H9 (cell line): ENCODE data around the gene XXYLT1. TPM values are rescaled to one million over a fixed set of nuclear protein-coding genes. Genes with fewer than 3 reads are reported as not detected.
A peak's percentile ranks its signal among the peaks of the same experiment; 100 is the strongest.

Experiments
- DNase-seq: peaks from one replicate; pipeline ENCODE4 v3.0.0-alpha.2; 2017
- H2AFZ ChIP-seq: one replicate; pipeline ENCODE4 v1.6.1; 2013; ENCODE audit warnings: mild to moderate bottlenecking, low read length, control low read depth, moderate library complexity
- H2AK5ac ChIP-seq: 2 replicates; pipeline ENCODE4 v1.6.1; 2013; ENCODE audit warnings: low read length, control low read depth, mixed read lengths; ENCODE audit not compliant: insufficient read length
- H2BK120ac ChIP-seq: one replicate; pipeline ENCODE4 v1.6.1; 2013; ENCODE audit warnings: low read depth, mild to moderate bottlenecking, low read length, control low read depth, inconsistent platforms; ENCODE audit not compliant: poor library complexity, severe bottlenecking
- H2BK12ac ChIP-seq: 2 replicates; pipeline ENCODE4 v1.6.1; 2013; ENCODE audit warnings: low read length, control low read depth, mixed read lengths, low read depth; ENCODE audit not compliant: insufficient read length
- H2BK15ac ChIP-seq: 2 replicates; pipeline ENCODE4 v1.6.1; 2013; ENCODE audit warnings: low read depth, low read length, control low read depth
- H2BK20ac ChIP-seq: one replicate; pipeline ENCODE4 v1.6.1; 2013; ENCODE audit warnings: low read depth, mild to moderate bottlenecking, low read length, control low read depth, inconsistent platforms; ENCODE audit not compliant: poor library complexity, severe bottlenecking
- H2BK5ac ChIP-seq: 2 replicates; pipeline ENCODE4 v1.6.1; 2013; ENCODE audit warnings: low read length, control low read depth, mixed read lengths; ENCODE audit not compliant: insufficient read length
- H3K14ac ChIP-seq: 2 replicates; pipeline ENCODE4 v1.6.1; 2013; ENCODE audit warnings: low read length, control low read depth; ENCODE audit not compliant: insufficient read depth
- H3K18ac ChIP-seq: 2 replicates; pipeline ENCODE4 v1.6.1; 2013; ENCODE audit warnings: low read depth, mild to moderate bottlenecking, mixed read lengths, low read length, control low read depth; ENCODE audit not compliant: insufficient read length
- H3K23ac ChIP-seq: 2 replicates; pipeline ENCODE4 v1.6.1; 2013; ENCODE audit warnings: low read length, control low read depth, mixed read lengths, low read depth; ENCODE audit not compliant: insufficient read length
- H3K23me2 ChIP-seq: 2 replicates; pipeline ENCODE4 v1.6.1; 2013; ENCODE audit warnings: low read depth, mild to moderate bottlenecking, mixed read lengths, low read length, control low read depth; ENCODE audit not compliant: insufficient read length, poor library complexity, severe bottlenecking
- H3K27ac ChIP-seq: 2 replicates; pipeline ENCODE4 v1.5.1; 2013; ENCODE audit warnings: low read length, control low read depth, mixed read lengths, low read depth; ENCODE audit not compliant: insufficient read length
- H3K27me3 ChIP-seq: 2 replicates; pipeline ENCODE4 v1.6.1; 2013; ENCODE audit warnings: low read length, control low read depth, inconsistent platforms; ENCODE audit not compliant: insufficient read depth
- H3K4ac ChIP-seq: 2 replicates; pipeline ENCODE4 v1.6.1; 2013; ENCODE audit warnings: low read depth, mild to moderate bottlenecking, control low read depth, inconsistent platforms, low read length, moderate library complexity
- H3K4me1 ChIP-seq: 2 replicates; pipeline ENCODE4 v1.6.1; 2013; ENCODE audit warnings: low read length, control low read depth, inconsistent platforms; ENCODE audit not compliant: insufficient read depth
- H3K4me2 ChIP-seq: 2 replicates; pipeline ENCODE4 v1.6.1; 2013; ENCODE audit warnings: low read length, control low read depth, mixed read lengths; ENCODE audit not compliant: insufficient read length, insufficient read depth
- H3K56ac ChIP-seq: 2 replicates; pipeline ENCODE4 v1.6.1; 2013; ENCODE audit warnings: low read depth, mild to moderate bottlenecking, mixed read lengths, low read length, control low read depth; ENCODE audit not compliant: insufficient read length
- H3K79me1 ChIP-seq: 2 replicates; pipeline ENCODE4 v1.6.1; 2013; ENCODE audit warnings: low read depth, mild to moderate bottlenecking, moderate library complexity, low read length, control low read depth, inconsistent platforms; ENCODE audit not compliant: insufficient read depth, poor library complexity, severe bottlenecking
- H3K79me2 ChIP-seq: 2 replicates; pipeline ENCODE4 v1.6.1; 2013; ENCODE audit warnings: low read length, control low read depth, inconsistent platforms; ENCODE audit not compliant: insufficient read depth
- H3K9ac ChIP-seq: 2 replicates; pipeline ENCODE4 v1.6.1; 2013; ENCODE audit warnings: low read length, control low read depth, mixed read lengths; ENCODE audit not compliant: insufficient read length; ENCODE audit errors: extremely low read depth
- H3K9me3 ChIP-seq: one replicate; pipeline ENCODE4 v1.6.1; 2013; ENCODE audit warnings: low read depth, low read length, inconsistent platforms; ENCODE audit not compliant: control insufficient read depth
- H3T11ph ChIP-seq: one replicate; pipeline ENCODE4 v1.6.1; 2013; ENCODE audit warnings: mild to moderate bottlenecking, low read length, control low read depth, inconsistent platforms
- H4K20me1 ChIP-seq: one replicate; pipeline ENCODE4 v1.6.1; 2013; ENCODE audit not compliant: control insufficient read depth, insufficient read length, insufficient read depth
- H4K5ac ChIP-seq: 2 replicates; pipeline ENCODE4 v1.6.1; 2013; ENCODE audit warnings: low read depth, mild to moderate bottlenecking, mixed read lengths, low read length, control low read depth; ENCODE audit not compliant: insufficient read length
- H4K8ac ChIP-seq: replicated peaks from 2 replicates; pipeline ENCODE4 v1.6.1; 2013; ENCODE audit warnings: low read length, control low read depth, mixed read lengths, low read depth; ENCODE audit not compliant: insufficient read length
- H4K91ac ChIP-seq: 2 replicates; pipeline ENCODE4 v1.6.1; 2013; ENCODE audit warnings: low read depth, mild to moderate bottlenecking, moderate library complexity, mixed read lengths, low read length, control low read depth; ENCODE audit not compliant: insufficient read length
- H3K27ac Mint-ChIP-seq, 3 experiments: 2 replicates in 2 of 3; 3 replicates in 1 of 3; pipeline ENCODE4 v1.8.0; 2020 to 2021; ENCODE audit warnings: mixed read lengths in 3 of 3, mild to moderate bottlenecking in 1 of 3, moderate library complexity in 1 of 3
- H3K27me3 Mint-ChIP-seq: 2 replicates; pipeline ENCODE4 v1.8.0; 2021; ENCODE audit warnings: low read depth, mild to moderate bottlenecking, moderate library complexity, mixed read lengths
- H3K36me3 Mint-ChIP-seq, 3 experiments: 2 replicates in 2 of 3; 3 replicates in 1 of 3; pipeline ENCODE4 v1.8.0; 2020 to 2021; ENCODE audit warnings: low read depth in 3 of 3, mixed read lengths in 3 of 3; ENCODE audit not compliant: insufficient read depth in 1 of 3
- H3K4me1 Mint-ChIP-seq, 2 experiments: 2 replicates each; pipeline ENCODE4 v1.8.0; 2020; ENCODE audit warnings: mixed read lengths in 2 of 2
- H3K4me3 Mint-ChIP-seq, 2 experiments: 2 replicates in 1 of 2; 3 replicates in 1 of 2; pipeline ENCODE4 v1.8.0; 2020 to 2021; ENCODE audit warnings: mild to moderate bottlenecking in 2 of 2, mixed read lengths in 2 of 2, moderate library complexity in 1 of 2
- H3K9me3 Mint-ChIP-seq, 2 experiments: 2 replicates in 1 of 2; 3 replicates in 1 of 2; pipeline ENCODE4 v1.8.0; 2020; ENCODE audit warnings: mild to moderate bottlenecking in 2 of 2, mixed read lengths in 2 of 2, moderate library complexity in 1 of 2
- WGBS: extraction: QIAGEN DNeasy Blood & Tissue Kit; methylation state at CpG from one replicate; pipeline ENCODE4 v1.1.7; 2013; ENCODE audit warnings: missing lambda C conversion rate, low lambda C conversion rate, mixed read lengths; ENCODE audit not compliant: insufficient read length; ENCODE audit errors: extremely low coverage; 5-methylcytosine and 5-hydroxymethylcytosine counted together
- total RNA-seq: library from RNA; stranded (reverse); gene quantifications from 2 replicates; pipeline ENCODE4 v1.2.1, GENCODE V29; 2021
- TF ChIP-seq, protein P1 (sequence below): fragments of 200-600 bp; sonication (generic); conservative IDR thresholded peaks from 3 replicates; pipeline ENCODE4 v1.8.0; 2021; ENCODE audit warnings: antibody characterized with exemption, mild to moderate bottlenecking

Gene XXYLT1
- total RNA-seq, 1 experiment from 2014 or later: 22.7 TPM

DNA sequence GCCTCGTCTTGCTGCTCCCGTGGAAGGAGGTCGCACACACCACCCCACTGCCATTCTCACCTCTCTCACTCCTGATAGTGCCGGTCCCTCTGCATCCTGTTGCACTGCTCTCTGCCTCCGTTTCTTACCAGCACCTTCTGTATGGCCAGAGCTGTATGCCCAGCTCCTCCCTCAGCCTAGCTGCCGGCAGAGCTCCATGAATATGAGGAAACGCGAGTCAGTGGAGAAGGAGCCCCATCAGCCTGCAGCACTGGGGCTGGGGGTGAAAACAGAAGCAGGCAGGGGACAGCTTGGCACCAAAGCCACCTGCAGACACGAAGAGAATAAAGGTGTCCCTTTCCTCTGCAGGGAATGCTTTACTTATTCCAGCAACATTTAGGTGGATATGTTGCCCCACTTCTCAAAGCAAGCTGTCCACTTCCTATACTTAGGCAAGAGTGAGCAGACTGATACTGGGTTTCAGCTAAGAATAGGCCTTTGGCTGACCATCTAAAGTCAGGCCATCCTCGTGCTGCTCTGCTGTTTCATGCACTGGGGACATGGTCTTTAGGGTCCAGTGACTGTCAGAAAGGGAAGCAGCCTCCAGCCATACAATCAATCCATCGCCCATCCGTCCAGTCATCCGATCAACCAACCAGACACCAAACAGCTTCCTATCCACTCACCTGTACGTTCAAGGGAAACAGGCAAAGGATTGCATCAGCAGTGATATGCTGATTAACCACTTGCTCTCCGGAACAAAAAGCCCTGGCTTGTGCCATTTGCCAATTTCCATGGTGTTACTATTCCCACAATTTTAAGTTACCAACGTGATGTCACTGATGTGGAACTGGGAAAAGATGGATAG is 222.7 kb downstream of the XXYLT1 start:
- Histone ChIP-seq H2BK120ac (no peak overlapping the region), H3K4me1 (no peaks in the 10 kb centered on the region; the same call in 1 of the 2 replicates), H3K56ac (no peak overlapping the region), H3K79me1 (no peaks in the 10 kb centered on the region), H3K9ac (no peak overlapping the region), H4K5ac (no peak overlapping the region), H3K18ac (no peak overlapping the region), H4K20me1 (no peaks in the 10 kb centered on the region), H3K27me3 (no peaks in the 10 kb centered on the region), H3K79me2 (no peaks in the 10 kb centered on the region), H2AK5ac (no peak overlapping the region), H3K23me2 (no peaks in the 10 kb centered on the region), H2BK15ac (no peak overlapping the region), H3K14ac (no peak overlapping the region), H3K9me3 (no peaks in the 10 kb centered on the region), H2BK20ac (no peak overlapping the region), H4K91ac (no peak overlapping the region), H2AFZ (no peak overlapping the region), H2BK5ac (no peak overlapping the region), H3K27ac (no peak overlapping the region), H3K4ac (no peak overlapping the region), H3T11ph (no peak overlapping the region), H3K23ac (no peak overlapping the region), H2BK12ac (no peak overlapping the region), H4K8ac (no peak overlapping the region), H3K4me2 (no peak overlapping the region)
- TF ChIP-seq, protein P1, sequence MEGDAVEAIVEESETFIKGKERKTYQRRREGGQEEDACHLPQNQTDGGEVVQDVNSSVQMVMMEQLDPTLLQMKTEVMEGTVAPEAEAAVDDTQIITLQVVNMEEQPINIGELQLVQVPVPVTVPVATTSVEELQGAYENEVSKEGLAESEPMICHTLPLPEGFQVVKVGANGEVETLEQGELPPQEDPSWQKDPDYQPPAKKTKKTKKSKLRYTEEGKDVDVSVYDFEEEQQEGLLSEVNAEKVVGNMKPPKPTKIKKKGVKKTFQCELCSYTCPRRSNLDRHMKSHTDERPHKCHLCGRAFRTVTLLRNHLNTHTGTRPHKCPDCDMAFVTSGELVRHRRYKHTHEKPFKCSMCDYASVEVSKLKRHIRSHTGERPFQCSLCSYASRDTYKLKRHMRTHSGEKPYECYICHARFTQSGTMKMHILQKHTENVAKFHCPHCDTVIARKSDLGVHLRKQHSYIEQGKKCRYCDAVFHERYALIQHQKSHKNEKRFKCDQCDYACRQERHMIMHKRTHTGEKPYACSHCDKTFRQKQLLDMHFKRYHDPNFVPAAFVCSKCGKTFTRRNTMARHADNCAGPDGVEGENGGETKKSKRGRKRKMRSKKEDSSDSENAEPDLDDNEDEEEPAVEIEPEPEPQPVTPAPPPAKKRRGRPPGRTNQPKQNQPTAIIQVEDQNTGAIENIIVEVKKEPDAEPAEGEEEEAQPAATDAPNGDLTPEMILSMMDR: no peak
- H3K36me3 Mint-ChIP-seq: no peaks in the 10 kb centered on the region
- no peak overlapping the region; a peak in 1 of 5 replicates for H3K4me3 Mint-ChIP-seq
- H3K27ac Mint-ChIP-seq: no peak overlapping the region
- no CpG with 5 or more reads among the region's 16 CpGs for WGBS
- DNase-seq: peak; percentile 26
- no peaks in the 10 kb centered on the region for H3K9me3 Mint-ChIP-seq
- H3K27me3 Mint-ChIP-seq: peaks cover 4% of the 10 kb centered on the region; the same call in 1 of the 2 replicates
- H3K4me1 Mint-ChIP-seq: peaks cover 10 to 24% of the 10 kb centered on the region in 2 experiments
